ENCODE results near the gene VWA8.

Gene VWA8

DNA sequence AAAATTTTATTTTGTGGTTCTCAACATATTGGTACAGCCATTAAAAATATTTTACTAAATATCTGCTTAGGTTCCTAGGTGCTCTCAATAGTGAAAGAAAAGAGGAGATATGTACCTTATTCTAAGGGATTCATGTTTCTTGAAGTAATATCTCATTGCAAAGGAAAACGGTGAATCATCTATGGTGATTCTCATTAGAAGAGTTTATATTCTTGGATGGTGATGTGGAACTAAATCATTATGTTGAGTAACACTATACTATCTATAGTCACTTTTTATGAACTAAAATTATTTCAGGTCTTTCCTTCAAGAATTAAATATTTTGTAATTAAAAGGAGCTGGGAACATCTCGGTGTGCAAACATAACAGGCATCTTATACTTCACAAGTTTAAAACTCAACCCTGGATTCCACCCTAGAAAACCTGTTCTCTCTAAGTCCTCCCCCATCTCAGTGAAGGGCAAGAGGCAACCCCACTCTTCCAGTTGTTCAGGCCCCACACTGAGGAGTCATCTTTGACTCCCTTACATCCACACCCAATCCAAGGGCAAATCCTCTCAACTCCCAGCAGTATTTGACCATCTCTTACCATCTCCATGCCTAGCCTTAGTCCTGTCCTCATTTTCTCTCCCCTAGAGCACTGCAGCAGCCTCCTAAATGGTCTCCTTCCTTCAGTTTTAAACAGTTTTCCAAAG lies 363.4 kb downstream of the VWA8 start:
- no peak overlapping the region for H3K4me3 ChIP-seq (replicated peaks; ENCODE audit: low read depth, low read length)
- DNase-seq (ENCODE audit: extremely low read depth, low read depth): no peak
- TF ChIP-seq, protein P1, sequence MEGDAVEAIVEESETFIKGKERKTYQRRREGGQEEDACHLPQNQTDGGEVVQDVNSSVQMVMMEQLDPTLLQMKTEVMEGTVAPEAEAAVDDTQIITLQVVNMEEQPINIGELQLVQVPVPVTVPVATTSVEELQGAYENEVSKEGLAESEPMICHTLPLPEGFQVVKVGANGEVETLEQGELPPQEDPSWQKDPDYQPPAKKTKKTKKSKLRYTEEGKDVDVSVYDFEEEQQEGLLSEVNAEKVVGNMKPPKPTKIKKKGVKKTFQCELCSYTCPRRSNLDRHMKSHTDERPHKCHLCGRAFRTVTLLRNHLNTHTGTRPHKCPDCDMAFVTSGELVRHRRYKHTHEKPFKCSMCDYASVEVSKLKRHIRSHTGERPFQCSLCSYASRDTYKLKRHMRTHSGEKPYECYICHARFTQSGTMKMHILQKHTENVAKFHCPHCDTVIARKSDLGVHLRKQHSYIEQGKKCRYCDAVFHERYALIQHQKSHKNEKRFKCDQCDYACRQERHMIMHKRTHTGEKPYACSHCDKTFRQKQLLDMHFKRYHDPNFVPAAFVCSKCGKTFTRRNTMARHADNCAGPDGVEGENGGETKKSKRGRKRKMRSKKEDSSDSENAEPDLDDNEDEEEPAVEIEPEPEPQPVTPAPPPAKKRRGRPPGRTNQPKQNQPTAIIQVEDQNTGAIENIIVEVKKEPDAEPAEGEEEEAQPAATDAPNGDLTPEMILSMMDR (IDR thresholded peaks at IDR 0.05; ENCODE audit: low read depth, low read length, missing control alignments): no peak

DNA sequence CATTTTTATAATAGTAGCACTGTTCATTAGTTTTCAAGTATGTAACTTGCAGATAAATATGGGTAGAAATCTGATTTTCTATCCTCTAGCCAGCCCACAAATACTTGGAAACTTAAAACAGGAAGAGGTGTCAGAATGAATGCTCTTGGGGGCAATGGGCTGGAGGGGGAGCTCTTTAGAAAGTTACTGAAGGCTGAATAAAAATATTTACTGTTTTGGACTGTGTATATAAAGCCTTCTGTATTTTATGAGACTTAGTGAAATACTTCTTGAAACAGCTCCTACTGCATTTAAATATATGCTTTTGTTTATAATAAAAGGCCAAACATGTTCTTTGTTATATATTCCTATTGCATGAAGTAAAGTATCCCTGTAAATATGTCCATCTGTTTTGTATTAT lies 364.7 kb downstream of the VWA8 start:
- no peak overlapping the region for H3K4me3 ChIP-seq (replicated peaks; ENCODE audit: low read depth, low read length)
- DNase-seq (ENCODE audit: extremely low read depth, low read depth): no peak
- TF ChIP-seq, protein P1 (IDR thresholded peaks at IDR 0.05; ENCODE audit: low read depth, low read length, missing control alignments): peak; percentile 27

DNA sequence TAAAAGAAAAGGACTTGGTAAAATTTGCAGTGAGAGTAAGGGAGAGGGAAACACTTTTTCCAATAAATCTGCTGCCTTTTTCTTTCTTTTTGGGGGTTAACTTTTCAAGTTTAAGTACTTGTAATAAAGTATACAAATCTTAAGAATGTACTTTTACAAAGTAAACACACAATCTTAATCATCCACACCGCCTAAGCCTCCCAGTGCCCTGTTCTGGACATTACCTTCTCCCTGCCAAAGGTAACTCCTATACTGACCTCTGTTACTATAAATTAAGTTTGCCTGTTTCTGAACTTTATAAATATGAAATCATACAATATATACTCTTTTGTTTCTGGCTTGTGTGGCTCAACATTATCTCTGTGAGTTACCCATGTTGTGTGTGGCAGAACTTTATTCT lies 365.6 kb downstream of the VWA8 start:
- DNase-seq (ENCODE audit: extremely low read depth, low read depth): no peak
- TF ChIP-seq, protein P1 (IDR thresholded peaks at IDR 0.05; ENCODE audit: low read depth, low read length, missing control alignments): no peak

DNA sequence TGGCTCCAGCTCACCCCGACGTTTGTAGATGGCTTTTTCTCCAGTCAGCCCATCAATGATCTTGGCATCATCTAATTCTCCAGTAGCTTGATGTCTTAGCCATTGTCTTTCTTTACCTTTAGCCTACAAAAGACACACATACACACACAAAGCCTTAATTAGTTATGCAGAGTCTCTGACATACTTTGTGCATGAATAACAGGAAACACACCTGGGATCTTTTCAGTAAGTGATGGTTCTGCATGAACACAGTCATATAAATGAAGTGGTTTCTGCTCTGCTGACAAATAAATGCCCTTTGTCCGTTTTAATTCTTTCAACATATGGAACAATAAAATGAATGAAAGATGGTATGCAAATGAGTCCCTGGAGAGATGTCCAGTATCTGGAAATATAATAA lies 370.3 kb downstream of the VWA8 start:
- no peak for DNase-seq (ENCODE audit: extremely low read depth, low read depth)
- no peak overlapping the region for H3K4me3 ChIP-seq (replicated peaks; ENCODE audit: low read depth, low read length)
- TF ChIP-seq, protein P1 (IDR thresholded peaks at IDR 0.05; ENCODE audit: low read depth, low read length, missing control alignments): no peak

More for the DNA sequence above, 365.6 kb downstream of the VWA8 start:
- no peak overlapping the region for H3K4me3 ChIP-seq (replicated peaks; ENCODE audit: low read depth, low read length)

DNA sequence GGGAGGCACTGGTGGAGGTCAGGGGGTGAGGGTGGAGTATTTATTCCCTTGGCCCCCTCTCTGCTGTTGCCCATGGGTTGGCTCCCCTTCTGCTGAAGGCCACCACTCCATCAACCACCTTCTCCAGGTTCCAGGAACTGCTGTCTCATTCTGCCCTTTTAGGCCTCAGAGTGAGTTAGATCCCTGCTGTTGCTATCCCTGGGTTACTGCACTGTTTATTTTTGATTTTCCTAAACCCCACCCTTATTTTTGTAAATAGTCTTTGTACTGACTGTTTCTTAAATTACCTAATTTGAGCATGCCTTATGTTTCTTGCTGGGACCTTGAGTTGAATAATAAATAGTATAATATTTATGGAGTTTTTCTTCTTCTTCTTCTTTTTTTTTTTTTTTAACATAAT lies 370.8 kb downstream of the VWA8 start:
- DNase-seq (ENCODE audit: extremely low read depth, low read depth): no peak
- H3K4me3 ChIP-seq (replicated peaks; ENCODE audit: low read depth, low read length): no peak overlapping the region
- TF ChIP-seq, protein P1 (IDR thresholded peaks at IDR 0.05; ENCODE audit: low read depth, low read length, missing control alignments): no peak

DNA sequence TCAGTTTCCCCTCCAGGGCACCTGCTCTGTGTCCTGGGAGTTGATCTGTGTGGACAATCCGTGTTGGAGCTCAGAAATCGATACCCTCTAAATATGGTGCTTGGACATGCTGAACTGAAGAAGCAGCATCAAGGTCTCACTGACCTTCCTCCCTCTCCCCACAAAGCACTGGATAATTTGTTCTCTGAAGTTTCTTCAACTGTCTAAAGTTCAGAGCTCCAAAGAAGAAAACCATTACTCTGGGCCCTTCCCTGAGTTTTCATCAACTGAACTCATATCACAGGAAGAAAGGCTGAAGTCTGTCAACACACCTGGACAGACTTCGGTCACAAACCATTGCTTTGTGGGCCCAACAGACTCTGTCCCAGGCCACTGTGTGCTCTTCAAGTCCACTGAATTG lies 371.5 kb downstream of the VWA8 start:
- TF ChIP-seq, protein P1 (IDR thresholded peaks at IDR 0.05; ENCODE audit: low read depth, low read length, missing control alignments): no peak
- DNase-seq (ENCODE audit: extremely low read depth, low read depth): no peak

DNA sequence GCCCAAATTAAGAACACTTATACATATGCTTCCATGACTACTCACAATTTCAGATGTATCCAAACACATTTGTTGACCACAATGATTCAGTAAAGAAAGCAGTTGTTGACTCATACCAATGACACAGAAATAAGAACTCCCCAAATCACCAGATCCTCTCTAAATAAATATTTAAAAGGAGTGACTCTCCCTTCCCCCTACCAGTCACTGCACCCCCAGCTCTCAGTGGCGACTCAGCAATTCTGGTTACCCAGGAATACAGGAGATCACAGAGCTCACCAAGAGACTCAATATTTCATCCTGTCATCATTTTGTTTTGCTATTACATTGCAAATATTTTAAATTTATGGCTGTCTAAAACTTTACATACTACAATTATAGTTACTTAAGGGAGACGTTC lies 372.0 kb downstream of the VWA8 start:
- TF ChIP-seq, protein P1 (IDR thresholded peaks at IDR 0.05; ENCODE audit: low read depth, low read length, missing control alignments): no peak
- peak; percentile 85 for DNase-seq (ENCODE audit: extremely low read depth, low read depth)
- H3K4me3 ChIP-seq (replicated peaks; ENCODE audit: low read depth, low read length): no peak overlapping the region

More for the DNA sequence above, 371.5 kb downstream of the VWA8 start:
- no peak overlapping the region for H3K4me3 ChIP-seq (replicated peaks; ENCODE audit: low read depth, low read length)

Data from HFF-Myc (cell line).